ENCODE results near the gene ATP6V0E2.

GRCh38 chr7:149886018-149886415 lies 12.2 kb downstream of the ATP6V0E2 start:
- no peak for TF ChIP-seq CTCF (IDR thresholded peaks at IDR 0.05)
- TF ChIP-seq POLR2A (IDR thresholded peaks at IDR 0.05) = no peak

Measured in right lobe of liver (tissue), 4 donors.